ENCODE results near the gene ATP2B2.

- TF ChIP-seq, protein P1, sequence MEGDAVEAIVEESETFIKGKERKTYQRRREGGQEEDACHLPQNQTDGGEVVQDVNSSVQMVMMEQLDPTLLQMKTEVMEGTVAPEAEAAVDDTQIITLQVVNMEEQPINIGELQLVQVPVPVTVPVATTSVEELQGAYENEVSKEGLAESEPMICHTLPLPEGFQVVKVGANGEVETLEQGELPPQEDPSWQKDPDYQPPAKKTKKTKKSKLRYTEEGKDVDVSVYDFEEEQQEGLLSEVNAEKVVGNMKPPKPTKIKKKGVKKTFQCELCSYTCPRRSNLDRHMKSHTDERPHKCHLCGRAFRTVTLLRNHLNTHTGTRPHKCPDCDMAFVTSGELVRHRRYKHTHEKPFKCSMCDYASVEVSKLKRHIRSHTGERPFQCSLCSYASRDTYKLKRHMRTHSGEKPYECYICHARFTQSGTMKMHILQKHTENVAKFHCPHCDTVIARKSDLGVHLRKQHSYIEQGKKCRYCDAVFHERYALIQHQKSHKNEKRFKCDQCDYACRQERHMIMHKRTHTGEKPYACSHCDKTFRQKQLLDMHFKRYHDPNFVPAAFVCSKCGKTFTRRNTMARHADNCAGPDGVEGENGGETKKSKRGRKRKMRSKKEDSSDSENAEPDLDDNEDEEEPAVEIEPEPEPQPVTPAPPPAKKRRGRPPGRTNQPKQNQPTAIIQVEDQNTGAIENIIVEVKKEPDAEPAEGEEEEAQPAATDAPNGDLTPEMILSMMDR (IDR thresholded peaks at IDR 0.05): no peak
- no peak for TF ChIP-seq POLR2A (IDR thresholded peaks at IDR 0.05)
Observed at GRCh38 chr3:10287936-10288574, 217.3 kb downstream of the ATP2B2 start.

Measured in right lobe of liver (tissue), 4 donors.